Astrocyte (in vitro differentiated cells and primary cell): ENCODE results near the gene FAM153A.
"Not testable (repeated sequence)": the region's sequence is repeated elsewhere in the genome, so short reads cannot be mapped to it uniquely, and the experiment has no call there.

Experiments
- CTCF ChIP-seq: IDR thresholded peaks from 2 replicates; pipeline ENCODE4 v1.5.1; 2011; ENCODE audit warnings: low read depth, mild to moderate bottlenecking, inconsistent platforms, low read length, moderate library complexity; ENCODE audit not compliant: insufficient read depth
- EZH2 ChIP-seq: IDR thresholded peaks from 2 replicates; pipeline ENCODE4 v1.6.1; 2012; ENCODE audit warnings: mild to moderate bottlenecking, low read length, inconsistent platforms; ENCODE audit not compliant: insufficient read depth

DNA sequence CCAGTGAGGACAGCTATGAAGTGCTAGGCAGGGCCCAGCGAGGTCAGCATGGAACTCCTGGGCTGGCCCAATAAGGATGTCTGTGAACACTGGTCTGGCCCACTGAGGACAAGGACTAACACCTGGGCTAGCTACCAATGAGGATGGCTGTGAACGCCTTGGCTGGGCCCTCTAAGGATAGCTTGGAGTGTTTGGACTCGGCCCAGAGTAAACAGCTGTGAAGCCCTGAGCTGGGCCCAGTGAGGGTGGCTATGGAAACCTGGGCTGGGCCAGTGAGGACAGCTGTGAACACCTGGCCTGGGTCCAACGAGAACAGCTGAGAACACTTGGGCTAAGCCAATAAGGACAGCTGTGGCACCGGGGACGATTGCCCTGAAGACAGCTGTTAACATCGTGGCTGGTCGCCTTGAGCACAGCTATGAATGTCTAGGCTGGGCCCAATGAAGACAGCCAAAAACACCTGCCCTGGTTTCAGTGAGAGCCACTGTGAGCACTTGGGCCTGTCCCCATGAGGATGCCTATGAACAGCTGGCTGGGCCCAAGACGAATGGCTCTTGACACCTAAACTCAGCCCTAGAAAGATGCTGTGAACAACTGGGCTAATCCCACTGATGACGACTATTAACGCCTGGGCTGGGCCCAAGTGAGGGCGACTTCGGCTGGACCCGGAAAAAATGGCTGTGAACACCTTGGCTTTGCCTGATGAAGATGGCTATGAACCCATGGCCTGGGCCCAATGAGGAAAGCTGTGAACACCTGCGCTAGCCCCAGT lies 18.8 kb downstream of the FAM153A start:
- TF ChIP-seq CTCF, EZH2: not testable (repeated sequence)
